ENCODE results near the gene SH2D1A.
"Not testable (repeated sequence)": the region's sequence is repeated elsewhere in the genome, so short reads cannot be mapped to it uniquely, and the experiment has no call there.

Gene SH2D1A

DNA sequence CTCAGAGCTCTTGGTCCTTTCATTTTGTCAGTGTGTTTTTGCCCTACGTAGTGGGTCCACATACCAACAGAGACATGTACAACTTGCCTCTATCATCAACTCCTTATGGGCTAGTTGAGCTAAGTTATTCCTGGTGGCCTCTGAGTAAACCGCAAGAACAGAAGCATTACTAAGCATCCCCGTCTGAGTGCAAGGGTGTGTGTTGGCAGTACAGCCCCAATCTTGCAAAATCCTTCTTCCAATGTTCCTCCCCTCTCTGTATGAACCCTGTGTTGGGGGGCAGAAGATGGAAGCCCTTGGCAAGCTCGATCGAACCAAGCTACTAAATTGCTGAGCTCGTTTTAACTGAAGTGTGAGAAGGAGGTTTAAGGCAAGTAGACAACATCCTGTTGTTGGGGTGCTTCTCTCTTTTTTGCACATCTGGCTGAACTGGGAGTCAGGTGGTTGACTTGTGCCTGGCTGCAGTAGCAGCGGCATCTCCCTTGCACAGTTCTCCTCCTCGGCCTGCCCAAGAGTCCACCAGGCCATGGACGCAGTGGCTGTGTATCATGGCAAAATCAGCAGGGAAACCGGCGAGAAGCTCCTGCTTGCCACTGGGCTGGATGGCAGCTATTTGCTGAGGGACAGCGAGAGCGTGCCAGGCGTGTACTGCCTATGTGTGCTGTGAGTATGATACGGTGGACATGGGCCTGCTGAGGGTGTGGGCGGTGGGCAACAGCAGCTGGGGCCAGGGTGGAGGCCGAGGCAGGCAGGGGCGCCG lies at the start of gene SH2D1A:
Gene SH2D1A, plus strand, starts transcription at position 447 of the 760 bp plus-strand sequence. Its CDS starts 80 bp downstream, at position 527.
- peak; percentile 59 for DNase-seq (ENCODE audit: low spot score)

DNA sequence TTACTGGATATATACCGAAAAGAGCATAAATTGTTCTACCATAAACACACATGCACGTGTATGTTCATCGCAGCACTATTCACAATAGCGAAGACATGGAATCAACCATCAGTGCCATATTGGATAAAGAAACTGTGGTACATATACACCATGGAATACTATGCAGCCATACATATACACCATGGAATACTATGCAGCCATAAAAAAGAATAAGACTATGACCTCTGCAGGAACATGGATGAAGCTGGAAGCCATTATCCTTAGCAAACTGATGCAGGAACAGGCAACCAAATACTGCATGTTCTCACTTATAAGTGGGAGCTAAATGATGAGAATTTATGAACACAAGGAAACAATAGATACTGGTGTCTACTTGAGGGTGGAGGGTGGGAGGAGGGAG lies 47.0 kb upstream of the SH2D1A start:
- not testable (repeated sequence) for DNase-seq (ENCODE audit: low spot score)

DNA sequence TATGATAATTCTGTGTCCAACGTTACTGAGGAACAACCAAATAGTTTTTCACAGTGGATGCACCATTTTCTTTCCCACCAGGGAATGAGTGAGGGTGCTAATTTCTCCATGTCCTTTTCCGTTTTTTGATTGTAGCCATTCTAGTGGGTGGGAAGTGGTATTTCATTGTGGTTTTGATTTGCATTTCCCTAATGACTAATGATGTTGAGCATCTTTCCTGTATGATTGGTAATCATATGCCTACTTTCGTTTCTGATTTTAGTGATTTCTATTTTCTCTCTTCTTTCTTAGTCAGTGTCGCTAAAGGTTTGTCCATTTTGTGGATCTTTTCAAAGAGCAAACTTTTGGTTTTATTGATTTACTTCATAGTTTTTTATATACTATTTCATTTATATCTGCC lies 46.0 kb upstream of the SH2D1A start:
- peak; percentile 6 for DNase-seq (ENCODE audit: low spot score)

DNA sequence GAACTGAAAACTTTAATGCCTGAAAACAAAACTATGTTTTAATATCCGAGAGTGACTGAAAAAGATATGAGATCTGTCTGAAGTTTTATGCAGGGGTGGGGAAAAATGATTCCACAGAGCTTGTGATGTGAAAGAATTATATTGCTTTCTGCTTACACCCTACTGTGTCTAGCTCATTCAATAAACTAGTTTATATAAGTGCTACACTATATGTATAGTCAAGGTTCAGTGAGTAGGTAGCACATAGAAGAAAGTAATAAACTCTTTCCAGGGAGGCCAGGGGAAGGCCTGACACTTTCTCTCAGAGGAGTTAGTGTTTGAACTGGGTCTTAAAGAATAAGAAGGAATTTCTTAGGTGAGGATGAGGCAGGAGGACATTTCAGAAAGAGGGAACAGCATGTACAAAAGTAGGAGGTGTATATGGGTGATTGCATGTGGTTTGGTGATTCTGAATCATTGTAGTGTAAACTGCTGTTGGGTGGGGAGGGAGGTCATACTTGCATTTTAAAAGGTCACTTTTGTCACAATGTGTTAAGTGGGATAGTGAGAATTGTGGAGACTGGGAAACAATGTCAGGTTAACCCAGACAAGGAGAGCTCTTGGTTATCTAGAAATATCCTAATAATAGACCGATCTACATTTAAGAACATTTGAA lies 39.0 kb upstream of the SH2D1A start:
- DNase-seq (ENCODE audit: low spot score) = no peak

DNA sequence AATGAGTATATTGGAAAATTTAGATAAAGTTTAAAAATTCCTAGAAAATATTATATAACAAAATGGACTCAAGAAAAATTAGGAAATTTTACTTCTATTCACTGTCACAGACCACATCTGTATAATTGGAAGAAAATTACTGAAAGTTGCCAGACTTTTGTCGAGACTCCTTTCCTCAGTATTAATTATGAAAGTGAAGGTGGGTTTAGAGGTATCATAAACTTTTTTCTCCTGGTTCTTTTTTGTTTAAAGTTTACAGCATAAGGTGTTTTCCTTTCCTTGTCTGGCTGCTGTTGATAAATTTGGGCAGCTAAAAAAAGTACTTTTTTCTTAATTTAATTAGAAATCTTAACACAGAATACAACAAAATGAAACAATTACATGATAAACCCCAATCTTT lies 20.6 kb upstream of the SH2D1A start:
- no peak for DNase-seq (ENCODE audit: low spot score)

DNA sequence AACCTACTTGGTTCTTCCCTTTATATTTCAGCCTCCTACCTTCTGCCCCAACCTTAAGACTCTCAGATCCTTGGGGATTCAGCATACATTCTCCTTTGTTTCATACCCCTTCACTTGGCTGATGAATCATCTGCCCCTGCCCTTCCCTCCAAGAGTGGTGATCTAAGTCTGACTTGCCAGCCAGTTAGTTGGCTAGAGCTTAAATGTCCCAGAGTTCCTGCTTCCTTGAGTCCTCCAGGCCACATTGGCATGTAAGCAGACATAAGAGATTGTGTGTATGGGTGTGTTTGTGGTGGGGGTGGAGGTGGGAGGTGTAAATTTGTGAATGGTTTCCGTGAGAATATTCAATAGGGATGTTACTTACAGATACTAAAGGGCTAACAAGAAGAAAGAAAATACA lies 17.6 kb upstream of the SH2D1A start:
- no peak for DNase-seq (ENCODE audit: low spot score)

DNA sequence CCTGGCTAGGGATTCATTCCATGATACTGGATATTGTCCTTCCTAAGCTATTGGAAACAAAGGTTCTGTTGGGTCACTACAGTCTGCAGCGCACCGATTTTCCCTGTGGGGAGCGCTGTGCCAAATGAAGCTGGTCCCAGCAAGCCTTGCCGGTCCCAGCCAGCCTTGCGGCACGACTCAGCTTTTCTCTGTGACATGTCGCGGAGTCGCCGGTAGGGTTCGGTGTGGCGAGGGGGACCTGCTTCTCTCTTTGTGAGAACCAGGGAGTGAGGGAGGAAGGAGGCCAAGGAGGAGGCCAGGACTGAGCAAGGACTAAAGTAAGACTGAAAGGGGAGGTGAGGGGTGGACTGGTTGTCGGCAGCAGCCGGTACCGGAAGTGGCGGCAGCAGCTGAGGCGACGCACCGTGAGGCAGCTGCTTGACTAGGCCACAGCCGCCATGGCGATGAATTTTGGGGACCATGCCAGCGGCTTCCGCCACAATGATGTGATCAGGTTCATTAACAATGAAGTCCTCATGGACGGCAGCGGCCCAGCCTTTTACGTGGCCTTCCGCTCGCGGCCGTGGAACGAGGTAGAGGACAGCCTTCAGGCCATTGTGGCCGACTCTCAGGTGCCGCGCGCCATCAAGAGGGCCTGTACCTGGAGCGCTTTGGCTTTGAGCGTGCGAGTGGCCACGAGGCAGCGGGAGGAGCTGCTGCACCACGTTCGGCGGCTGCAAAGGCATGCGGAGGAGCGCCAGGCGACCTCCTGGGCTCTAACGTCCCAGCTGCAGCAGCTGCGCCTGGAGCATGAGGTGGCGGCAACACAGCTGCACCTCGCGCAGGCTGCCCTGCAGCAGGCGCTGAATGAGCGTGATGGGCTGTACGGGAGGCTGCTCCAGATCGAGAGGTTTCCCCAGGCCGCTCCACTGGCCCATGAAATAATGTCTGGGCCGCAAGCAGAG lies 13.6 kb upstream of the SH2D1A start, which contains the start of gene TEX13D:
Gene TEX13D, plus strand, starts transcription at position 180 of the 944 bp plus-strand sequence. Its CDS starts 258 bp downstream, at position 438.
- DNase-seq (ENCODE audit: low spot score) = no peak

DNA sequence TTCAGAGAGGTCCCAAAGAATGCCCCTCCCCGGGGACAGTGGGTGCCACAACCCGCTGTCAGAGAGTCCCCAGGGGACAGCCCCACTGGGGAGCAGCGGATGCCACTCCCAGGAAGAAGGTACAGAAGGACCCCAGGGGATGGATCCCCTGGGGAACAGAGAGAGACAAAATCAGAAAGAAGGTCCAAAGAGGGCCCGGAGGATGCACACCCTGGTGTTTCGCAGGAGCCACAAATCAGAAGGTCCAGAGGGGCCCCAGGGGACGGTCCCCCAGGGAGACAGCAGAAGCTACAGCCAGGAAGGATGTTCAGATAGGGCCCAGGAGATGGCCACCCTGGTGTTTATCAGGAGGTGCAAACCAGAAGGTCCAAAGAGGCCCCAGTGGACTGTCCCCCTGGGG lies 12.5 kb upstream of the SH2D1A start:
- DNase-seq (ENCODE audit: low spot score) = no peak

DNA sequence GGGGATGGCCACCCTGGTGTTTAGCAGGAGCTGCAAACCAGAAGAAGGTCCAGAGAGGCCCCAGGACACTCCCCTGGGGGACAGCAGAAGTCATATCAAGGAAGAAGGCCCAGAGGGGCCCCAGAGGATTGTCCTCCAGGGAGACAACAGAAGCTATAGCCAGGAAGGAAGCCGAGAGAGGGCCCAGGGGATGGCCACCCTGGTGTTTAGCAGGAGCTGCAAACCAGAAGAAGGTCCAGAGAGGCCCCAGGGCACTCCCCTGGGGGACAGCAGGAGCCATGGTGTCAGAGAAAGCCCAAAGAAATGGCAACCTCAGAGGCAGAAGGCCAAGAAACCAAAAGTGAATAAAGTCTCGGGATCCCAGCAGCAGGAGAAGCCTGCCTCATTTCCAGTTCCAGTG lies 11.8 kb upstream of the SH2D1A start:
- DNase-seq (ENCODE audit: low spot score) = not testable (repeated sequence)

DNA sequence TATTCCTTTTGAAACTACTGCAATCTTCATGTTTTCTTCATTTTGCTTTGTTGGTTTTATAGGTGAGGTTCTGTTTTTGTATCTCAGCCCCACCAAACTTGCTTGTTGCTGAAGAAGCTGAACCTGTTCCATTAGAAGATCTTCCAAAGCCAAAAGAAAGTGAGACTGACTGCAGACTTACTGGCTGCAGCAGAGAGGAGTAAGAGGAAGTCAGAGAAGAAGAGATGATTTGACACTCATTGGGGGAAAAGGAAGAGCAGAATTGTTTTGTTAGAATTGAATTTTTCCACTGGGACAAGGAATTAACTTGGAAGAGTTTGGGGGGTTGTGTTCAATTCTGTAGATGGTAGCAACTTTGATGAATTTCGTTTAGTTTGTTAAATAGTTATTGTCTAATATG lies 10.8 kb upstream of the SH2D1A start:
- no peak for DNase-seq (ENCODE audit: low spot score)

DNA sequence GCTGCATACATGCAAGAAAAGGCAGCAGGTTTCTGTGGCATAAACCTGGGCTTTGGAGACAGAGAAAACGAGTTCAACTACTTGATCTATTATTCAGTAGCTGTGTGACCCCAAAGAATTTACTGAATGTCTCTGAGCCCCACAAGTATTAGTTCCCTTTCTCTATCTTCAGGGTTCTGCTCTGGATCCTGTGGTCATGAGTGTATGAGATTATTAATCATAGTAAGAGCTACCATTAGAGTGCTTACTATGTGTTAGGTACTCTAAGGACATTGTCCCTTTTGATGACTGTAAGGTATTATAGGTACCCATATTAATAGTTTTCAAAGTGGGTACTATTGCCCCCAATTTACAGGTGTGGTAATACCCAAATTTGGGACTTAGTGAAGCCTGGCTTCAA lies 8.4 kb upstream of the SH2D1A start:
- DNase-seq (ENCODE audit: low spot score) = no peak

DNA sequence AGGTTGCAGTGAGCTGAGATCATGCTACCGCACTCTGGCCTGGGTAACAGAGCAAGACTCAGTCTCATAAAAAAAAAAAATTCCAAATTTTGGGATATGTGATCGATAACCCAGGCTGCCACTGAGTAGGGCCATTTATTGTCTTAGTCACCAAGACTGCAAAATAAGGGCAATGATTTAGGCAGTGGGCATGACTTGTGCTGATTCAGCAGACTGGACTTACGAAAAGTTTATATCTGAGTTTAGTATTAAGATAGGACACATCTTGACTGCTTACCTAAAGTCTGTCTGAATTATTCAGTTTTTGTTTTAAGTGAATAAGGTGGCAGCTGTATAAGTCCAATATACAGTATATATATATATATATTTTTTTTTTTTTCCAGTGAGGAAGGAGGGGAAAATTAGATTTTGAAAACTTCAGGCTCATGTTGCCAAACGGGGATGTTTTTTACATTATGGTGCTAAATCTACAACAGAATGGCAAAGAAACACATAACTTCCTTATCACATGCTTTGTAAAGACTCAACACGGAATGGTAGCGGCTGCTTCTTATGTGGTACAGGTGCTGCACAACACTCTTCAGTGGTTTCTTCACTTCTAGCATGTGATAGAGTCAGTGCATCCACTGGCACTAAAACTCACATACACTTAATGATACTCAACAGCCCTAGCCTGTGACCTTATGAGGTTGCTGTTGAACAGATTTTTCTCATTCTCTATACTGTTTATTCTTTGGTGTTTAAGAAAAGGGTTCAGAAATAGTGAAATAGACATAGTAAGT lies 7.4 kb upstream of the SH2D1A start:
- peak; percentile 61 for DNase-seq (ENCODE audit: low spot score)

DNA sequence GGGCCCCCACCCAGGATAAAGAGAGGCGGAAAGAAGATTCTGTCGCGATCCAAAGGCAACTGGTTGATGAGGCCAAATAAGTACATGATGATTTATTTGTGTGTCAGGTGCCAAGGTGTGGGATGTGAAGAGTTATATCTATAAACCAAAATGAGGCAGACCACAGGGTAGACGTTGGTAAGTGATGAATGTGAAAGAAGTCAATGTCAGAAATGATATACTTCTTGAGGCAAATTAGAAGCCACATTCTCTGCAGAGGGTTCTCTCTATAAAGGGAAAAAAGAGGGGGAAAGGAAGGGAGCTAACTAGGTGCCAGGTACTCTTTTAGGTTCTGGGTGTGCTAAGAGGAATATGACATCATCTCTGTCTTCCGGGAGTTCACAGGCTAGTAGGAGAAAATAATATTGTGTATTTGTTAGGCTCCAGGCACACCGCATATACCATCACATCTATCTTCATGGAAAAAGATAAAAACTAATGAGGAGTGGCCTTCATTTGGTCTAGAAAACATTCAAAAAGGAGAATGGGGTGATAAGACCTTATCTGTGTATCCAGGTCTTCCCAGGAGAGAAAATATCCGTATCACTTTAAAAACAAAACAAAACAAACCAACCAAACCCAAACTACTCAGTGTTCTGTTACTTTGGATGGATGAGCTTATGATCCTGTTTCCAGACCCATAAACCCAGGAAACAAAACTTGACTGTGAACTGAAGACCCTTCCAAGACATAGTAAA lies 4.8 kb upstream of the SH2D1A start:
- DNase-seq (ENCODE audit: low spot score) = no peak

DNA sequence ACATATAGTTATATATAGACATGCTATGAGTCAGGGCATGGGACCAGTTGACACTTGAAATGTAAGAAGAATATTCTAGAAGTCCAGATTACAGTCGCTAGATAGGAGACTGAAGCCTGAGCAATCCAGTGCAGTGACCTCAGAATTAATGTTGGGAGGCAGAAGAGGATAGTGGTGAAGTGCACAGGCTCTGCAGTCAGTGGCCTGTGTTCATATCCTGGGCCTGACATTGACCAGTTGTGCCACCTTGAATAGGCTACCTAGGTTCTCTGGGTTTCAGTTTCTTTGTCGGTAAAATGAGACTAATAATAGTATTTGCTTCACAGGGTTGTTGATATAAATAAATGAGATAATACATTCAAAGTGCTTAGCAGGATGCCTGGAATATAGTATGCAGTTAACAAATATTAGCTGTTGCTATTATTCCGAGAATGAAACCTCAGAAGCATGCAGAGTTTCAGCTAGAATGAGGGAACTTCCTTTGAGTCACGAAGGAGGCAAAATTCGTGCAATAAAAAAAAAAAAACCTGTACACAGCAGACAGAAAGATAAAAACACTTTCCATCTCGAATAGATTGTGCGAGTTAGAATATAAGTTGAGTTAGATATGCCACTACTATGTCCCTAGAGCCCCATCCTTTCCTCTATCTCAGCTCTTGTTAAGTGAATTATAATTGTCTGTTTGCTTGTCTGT lies 4.0 kb upstream of the SH2D1A start:
- peak; percentile 20 for DNase-seq (ENCODE audit: low spot score)

DNA sequence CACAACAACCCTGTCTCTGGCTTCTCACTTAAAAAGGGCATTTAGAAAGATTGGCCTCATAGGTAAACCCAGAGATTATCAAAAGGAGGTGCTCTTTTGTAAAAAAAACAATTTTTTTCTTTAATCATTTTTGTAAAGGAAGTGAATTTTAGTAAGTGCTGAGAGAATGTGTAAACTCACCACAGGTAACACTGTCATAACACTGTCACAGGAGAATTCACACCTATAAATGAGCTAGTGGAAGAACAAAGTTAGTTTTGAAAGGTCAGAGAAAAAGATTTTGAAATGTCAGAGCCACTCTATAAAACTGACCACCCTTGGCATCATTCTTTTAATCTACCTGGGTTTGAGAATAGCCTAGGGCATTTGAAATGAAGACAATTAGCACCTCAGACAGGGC lies 3.3 kb upstream of the SH2D1A start:
- no peak for DNase-seq (ENCODE audit: low spot score)

DNA sequence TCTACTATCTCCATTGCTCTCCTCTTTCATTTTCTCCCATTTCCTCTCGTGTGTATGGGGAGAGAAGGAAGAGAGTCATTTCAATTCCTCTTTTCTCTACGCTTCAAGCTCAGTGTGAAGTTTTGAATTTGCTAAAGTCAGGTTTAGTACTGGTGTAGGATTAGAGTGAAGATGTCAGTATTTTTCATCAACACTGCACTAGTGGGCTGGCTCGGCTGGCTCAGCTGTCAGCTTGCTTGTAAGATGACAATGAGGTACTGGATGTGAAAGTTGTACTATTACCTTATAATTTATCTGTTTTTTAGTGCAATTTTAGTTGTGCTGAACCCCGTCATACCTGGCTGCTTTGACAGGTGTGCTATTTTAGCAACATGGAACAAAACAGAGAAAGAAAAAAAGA lies 2.1 kb upstream of the SH2D1A start:
- no peak for DNase-seq (ENCODE audit: low spot score)

DNA sequence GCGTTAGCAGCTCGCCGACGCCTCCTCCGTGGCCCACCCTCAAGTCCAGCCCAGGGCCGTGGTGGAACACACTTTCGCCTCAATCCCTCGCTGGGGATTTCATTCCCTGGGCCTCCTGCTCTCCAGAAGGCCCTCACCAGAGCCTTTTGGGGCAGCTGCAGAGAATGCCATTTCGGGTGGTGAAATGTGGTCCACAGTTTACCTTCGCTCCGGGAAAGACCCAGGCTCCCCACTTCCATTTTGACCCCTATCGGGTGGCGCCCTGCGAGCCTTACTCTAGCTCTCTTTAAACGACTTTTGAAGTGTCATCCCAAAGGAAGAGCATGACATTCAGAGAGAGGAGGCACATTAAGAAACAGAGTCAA lies 496 bp downstream of the SH2D1A start:
- DNase-seq (ENCODE audit: low spot score) = no peak

DNA sequence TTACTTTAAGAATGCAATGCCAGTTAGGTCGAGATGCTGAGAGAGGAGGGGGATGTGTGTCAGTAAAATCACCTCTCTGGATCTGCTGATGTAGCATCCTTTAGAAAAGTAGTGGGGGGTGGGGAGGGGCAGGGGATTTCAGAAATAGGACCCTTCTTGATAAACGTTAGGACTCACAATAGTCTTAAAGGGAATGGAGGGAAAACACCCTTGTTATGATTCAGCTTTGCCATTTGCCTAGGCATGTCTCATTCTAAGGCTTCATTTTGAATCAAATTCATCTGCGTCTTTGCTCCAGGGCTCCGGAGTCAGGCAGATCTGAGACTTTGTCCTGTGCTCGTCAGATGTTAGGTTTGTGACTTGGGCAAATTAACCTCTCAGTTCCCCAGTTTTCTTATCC lies 879 bp downstream of the SH2D1A start:
- DNase-seq (ENCODE audit: low spot score) = peak; percentile 10

DNA sequence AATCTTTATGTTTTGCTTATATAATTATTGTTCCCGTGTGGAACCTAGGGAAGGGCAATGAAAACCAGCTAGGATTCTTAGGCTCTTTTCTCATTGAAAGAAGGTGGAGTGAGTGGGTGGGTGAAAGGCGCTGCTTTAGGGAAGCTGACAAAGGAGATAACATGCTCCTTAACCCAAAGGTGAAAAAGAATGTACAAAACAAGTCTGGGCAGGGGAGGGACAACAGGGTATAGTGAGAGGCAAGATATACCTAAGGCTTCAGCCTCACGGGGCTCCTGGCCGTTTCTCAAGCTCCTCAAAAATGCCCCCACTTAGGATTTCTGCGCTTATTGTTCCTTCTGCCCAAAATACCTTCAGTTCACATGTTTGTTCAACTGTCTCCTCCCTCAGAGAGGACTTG lies 1.8 kb downstream of the SH2D1A start:
- no peak for DNase-seq (ENCODE audit: low spot score)

DNA sequence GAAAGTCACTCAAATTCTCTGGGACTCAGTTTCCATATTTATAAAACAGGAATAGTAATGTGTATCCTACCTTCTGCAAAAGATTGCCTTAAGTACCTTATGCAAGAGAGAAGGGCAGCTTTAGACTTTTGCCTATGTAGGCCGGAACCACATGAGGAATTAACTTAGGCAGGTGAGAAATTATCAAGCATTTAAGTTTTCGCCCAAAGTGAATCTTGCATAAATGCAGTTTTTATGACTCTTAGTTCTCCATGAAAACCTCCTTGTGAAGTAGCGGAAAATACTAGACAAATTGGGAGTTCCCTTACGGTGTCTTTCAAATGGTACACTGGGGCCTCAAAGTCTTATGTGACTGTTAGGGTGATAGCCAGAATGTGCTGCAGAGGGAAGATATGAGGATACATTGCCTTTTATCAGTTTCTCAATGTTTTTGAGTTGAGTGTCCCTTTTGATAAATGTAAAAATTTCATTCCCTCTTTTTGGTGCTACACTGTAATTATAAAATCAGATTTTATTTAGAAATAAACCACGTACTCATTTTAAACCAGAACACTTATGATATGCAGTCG lies 2.6 kb downstream of the SH2D1A start:
- no peak for DNase-seq (ENCODE audit: low spot score)
